CD4-positive, alpha-beta T cell treated with Interleukin-6 for 4 hours (primary cell): Measurements from ENCODE around the gene CFB.
"Not testable (repeated sequence)": the region's sequence is repeated elsewhere in the genome, so short reads cannot be mapped to it uniquely, and the experiment has no call there.

ENCODE experiments used
- DNase-seq: peaks from one replicate; pipeline ENCODE4 v3.0.0-alpha.2; 2020; ENCODE audit warnings: mixed read lengths

The CFB gene

GRCh38 chr6:31945507-31946369, at the start of gene CFB:
Gene CFB, plus strand, starts transcription at chr6:31946095. Its CDS starts 127 bp downstream, at chr6:31946222.
- DNase-seq, result no peak

DNA sequence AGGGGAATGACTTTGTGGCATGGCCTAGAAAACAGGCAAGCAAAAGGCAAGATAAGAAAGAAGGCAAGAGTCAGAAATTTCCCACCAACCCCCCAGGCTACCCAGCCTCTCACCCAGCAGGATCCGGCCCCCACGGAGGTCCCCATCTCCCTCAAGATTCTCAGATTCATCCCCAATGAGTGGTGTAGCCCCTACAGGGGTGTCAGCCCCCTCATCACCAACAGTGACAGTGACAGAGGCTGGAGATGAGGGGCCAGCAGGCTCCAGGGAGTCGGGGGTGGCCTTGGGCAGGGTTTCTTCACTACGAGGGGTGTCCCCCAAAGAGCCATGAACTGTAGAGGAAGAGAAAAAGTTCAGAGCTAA, 49.4 kb upstream of the CFB start:
- no peak for DNase-seq

- peak; percentile 10 for DNase-seq
Measured at GRCh38 chr6:31896856-31897611, 48.9 kb upstream of the CFB start.

DNA sequence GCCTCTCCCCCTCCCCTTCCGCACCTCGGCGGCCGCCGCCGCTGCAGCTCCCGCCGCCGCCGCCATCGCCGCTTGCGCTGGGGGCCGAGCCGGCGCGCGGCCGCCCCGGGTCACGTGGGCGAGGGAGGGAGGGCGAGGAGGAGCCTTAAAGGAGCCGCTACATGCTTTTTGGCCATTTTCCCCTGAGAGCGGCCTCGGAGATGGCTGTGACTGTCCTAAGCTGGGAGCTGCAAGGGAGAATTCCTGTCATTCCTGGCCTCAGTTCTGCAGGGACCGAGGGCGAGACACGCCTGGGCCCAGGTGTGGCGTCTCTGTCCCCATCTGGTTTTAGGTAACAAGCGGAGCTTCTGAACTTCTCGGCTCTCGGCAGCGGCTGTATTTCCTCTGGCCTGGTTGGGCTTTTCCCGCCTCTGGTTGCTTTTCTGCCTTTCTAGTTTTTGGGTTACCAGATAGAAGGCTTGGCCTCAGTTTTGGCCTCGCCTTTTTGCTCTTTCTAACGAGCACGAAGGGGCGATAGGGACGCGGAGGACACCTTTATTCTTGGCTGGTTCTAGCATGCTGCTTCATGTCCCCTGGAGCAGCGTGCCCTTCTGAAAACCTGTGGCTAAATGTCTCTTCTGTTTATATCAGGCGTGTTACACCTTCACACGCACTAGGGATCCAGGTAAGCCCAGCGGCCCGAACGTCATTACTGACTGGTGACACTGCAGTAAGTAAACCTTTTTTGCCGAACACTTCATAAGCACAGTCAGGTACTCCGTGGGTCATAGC, 48.1 kb upstream of the CFB start, which contains the start of gene EHMT2:
EHMT2 (minus strand) TSS at position 87 of the 771 bp plus-strand sequence; CDS start at position 66, 21 bp downstream.
- peak; percentile 85 for DNase-seq

DNA sequence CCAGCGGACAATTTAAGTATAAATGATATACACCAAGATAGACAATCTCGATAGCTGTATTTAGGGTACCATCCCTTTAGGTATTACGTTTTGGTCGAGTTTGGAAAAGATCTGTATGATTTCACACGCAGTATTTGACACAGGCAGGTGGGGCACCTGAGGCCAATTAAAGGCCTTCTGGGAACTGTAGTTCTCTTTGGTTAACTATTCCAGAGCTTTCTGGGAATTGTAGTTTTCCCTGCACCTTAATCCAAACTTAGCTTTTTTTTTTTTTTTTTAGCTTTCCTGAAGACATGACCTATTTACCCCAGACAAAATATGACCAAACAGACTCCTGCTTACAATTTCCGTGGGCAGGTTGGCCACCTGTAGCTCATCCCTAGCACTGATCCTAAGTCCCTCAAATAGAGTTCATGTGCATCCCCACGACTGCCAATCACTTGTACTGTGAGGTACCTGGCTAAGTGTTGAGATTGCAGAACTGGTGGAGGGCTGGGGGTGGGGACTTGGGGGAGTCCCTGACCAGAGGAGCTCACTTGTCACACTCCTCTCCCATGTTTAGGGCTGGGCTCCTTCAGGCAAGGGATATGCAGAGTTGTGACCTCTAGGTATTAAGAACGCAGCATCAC, 47.4 kb upstream of the CFB start:
- DNase-seq, result peak; percentile 52

- no peak for DNase-seq
Measured at GRCh38 chr6:31899215-31899614, 46.7 kb upstream of the CFB start.

DNA sequence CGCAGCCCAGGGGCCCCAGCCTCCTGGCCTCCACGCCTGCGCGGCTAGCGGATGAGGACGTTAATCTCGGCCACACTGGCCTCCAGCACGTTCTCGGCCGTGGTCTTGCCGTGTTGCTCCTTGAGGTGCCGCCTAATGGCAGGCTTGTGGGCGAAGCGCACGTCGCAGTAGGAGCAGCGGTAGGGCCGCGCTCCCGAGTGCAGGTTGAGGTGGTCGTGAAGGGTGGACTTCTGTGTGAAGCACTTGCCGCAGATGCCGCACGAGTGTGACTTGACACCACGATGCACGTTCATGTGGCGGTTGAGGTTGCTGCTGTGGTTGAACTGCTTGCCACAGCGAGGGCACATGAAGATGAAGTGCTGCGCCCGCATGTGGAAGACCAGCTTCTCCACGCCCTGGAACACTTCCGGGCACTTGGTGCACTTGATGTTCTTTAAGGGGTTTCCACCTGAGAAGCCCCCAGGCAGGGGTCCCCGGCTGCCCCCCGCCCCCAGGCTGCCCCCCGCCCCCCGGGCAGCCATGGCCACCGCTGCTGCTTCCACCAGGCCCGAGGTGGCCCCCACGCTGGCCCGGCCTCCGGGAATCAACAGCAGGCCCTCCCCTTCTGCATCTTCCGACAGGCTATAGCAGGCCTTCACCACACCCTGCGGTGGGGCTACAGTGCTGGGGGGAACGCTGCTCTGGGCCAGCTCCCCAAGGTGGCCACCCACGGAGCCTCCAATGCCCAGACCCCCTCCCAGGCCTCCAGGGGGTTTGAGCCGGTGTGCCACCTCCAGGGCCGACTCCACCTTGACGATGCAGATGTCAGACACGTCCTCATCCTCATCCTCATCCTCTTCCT, 45.8 kb upstream of the CFB start:
- no peak for DNase-seq

GRCh38 chr6:31900917-31901414, 44.9 kb upstream of the CFB start:
- no peak for DNase-seq

DNA sequence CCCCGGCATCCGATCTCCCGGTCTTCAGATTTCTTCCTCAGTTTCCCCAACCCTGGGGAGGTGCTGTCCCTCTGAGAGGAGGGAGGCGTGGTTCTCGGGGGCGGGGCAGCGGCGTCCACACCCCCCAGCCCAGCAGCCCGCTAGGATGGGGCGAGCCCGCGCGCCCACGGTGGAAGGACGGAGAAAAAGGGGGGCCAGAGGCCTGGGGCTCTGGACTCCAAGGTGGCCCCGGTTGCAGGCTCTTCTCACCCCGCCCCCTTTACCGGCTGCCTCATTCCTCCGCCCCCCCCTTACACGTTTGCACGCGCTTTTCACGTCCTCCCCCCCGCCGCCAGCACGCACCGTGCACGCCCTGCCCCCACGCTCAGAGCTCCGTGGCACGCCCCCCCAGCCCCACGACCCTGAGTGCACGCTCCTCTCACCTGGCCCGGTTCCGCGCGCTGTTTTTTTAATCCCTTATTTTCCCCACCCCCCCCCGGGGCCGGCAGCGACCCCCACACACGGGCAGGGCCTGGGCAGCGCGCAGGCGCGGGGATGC, 44.4 kb upstream of the CFB start:
- DNase-seq, result peak; percentile 83

GRCh38 chr6:31901953-31902643, 43.8 kb upstream of the CFB start, which contains the start of gene ZBTB12:
Gene ZBTB12, minus strand, starts transcription at chr6:31902086. Its CDS starts 781 bp downstream, at chr6:31901305.
- DNase-seq, result peak; percentile 91

GRCh38 chr6:31903957-31904356, 41.9 kb upstream of the CFB start:
- no peak for DNase-seq

- no peak for DNase-seq
Measured at GRCh38 chr6:31905041-31905440, 40.9 kb upstream of the CFB start.

- no peak for DNase-seq
Measured at GRCh38 chr6:31906122-31906521, 39.8 kb upstream of the CFB start.

DNA sequence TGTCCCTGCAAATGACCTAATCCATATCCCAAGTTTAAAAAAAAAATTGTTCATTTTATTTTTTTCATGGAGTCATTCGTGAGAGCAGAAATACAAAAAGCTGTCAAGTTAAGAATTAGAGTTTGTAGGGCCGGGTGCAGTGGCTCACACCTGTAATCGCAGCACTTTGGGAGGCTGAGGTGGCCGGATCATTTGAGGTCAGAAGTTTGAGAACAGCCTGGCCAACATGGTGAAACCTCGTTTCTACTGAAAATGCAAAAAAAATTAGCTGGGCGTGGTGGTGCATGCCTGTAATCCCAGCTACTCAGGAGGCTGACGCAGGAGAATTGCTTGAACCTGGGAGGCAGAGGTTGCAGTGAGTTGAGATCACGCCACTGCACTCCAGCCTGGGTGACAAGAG, 39.2 kb upstream of the CFB start:
- DNase-seq, result not testable (repeated sequence)

- no peak for DNase-seq
Measured at GRCh38 chr6:31907158-31907813, 38.6 kb upstream of the CFB start.

DNA sequence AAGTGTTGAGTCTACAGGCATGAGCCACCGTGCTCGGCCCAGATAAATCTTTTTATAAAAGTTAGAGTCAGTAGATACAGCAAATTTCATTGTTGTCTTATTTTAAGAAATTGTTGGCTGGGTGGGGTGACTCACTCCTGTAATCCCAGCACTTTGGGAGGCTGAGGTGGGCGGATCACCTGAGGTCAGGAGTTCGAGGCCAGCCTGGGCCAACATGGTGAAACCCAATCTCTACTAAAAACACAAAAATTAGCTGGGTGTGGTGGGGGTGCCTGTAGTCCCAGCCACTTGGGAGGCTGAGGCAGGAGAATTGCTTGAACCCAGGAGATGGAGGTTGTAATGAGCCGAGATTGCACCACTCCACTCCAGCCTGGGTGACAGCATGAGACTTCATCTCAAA, 37.6 kb upstream of the CFB start:
- not testable (repeated sequence) for DNase-seq

- DNase-seq, result no peak
Measured at GRCh38 chr6:31908791-31909190, 37.1 kb upstream of the CFB start.

DNA sequence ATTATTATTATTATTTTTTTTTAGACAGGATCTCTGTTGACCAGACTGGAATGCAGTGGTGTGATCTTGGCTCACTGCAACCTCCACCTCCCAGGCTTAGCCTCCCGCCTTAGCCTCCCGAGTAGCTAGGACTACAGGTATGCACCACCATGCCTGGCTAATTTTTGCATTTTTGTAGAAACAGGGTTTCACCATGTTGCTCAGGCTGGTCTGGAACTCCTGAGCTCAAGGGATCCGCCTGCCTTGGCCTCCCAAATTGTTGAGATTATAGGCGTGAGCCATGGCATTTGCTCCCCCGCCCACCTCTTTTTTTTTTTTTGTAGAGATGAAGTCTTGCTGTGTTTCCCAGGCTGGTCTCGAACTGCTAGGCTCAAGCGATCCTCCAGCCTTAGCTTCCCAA, 36.6 kb upstream of the CFB start:
- not testable (repeated sequence) for DNase-seq

- DNase-seq, result no peak
Measured at GRCh38 chr6:31911826-31912585, 33.9 kb upstream of the CFB start.
